Bone marrow (tissue), 2 donors: ENCODE measurements around the gene STPG1.
"Not testable (repeated sequence)": the region's sequence is repeated elsewhere in the genome, so short reads cannot be mapped to it uniquely, and the experiment has no call there.

Experiments used
- DNase-seq, 2 donors: peaks; one replicate each; lab custom pipeline; 2025; lab: John Stamatoyannopoulos, UW

The STPG1 gene, protein sequence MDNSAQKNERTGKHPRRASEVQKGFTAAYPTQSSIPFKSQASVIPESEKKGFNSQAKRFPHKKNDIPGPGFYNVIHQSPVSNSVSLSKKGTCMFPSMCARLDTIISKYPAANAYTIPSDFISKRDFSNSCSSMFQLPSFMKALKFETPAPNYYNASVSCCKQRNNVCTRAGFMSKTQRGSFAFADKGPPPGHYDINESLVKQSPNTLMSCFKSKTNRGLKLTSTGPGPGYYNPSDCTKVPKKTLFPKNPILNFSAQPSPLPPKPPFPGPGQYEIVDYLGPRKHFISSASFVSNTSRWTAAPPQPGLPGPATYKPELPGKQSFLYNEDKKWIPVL

DNA sequence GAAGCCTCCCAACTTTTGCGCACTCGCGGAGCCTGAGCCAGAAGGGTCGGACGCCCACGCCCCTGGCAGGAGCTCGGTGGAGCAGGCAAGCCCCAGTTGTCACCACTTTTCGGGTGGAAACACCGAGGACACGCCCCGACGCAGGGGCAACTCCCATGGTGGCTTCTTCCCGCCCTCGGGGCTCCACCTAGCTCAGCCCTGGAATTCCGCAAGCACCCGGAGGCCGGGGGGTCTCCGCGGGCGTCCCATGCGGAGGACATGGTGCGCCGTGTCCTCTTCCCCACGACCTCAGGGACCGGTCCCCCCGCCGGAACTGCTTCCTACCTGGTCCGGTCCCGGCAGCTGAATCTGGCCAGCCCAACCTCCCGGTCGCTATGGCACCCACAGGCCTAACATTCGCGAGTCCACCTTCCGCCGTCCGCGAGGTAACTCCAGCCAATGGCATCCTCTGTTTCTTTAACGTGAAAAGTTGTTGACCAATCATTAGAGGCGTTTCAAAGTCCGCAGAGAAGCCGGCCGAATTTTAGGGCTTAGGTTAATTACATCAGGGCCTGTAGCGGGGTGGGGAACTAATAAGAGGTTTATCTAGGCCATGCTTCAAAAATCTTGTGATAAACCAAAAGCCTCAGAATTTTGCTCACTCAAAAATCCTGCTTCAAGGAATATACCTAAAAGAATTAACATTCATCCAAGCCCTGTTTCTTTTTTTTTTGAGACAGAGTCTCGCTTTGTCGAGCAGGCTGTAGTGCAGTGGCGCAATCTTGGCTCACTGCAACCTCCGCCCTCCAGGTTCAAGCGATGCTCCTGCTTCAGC, at the start of gene STPG1:
Gene STPG1, minus strand, starts transcription at position 433 of the 814 bp plus-strand sequence. CDS start 12,394 bp downstream, outside the sequence.
- DNase-seq: peak; percentile 1 to 63

DNA sequence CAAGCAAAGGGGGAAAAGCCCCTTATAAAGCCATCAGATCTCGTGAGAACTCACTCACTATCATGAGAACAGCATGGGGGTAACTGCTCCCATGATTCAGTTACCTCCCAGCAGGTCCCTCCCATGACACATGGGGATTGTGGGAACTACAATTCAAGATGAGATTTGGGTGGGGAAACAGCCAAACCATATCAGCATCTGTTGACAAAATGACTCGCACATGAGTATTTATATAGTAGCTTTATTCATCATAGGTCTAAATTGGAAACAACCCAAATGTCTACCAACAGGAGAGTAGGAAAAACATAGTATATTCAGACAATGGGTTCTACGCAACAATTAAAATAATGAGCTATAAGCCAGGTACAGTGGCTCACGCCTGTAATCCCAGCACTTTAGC, 48.5 kb upstream of the STPG1 start:
- DNase-seq: not testable (repeated sequence)

DNA sequence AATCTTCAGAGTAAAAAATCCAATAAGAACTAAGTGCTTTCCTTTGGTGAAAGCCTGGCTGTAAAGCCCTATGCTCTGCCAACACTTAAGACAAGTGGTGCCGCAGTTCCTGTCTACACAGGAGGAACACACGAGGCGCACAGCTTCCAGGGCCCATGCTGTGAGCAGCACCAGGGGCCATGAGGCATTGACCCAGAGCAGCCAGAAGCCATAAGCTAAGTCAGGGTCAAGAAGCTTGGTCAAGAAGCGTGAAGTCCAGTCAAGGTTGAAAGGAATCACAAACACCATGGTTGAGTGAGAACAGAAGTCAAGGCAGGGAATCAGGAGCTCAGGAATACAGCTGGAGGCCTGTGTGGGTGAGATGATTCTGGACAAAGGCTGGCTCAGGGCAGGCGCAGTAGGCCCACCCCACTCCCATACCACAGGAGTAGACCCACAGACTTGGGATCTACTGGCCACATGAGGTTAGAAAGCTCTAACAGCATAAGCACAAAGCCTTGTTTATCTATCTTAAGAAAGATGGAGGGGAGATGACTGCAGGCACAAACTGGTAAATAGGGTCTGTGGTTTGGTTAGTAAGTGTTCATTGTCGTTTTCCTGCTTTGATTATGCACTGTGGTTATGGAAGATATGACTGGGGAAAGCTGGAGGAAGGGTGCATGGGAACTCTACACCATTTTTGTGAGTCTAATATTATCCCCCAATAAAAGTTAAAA, 46.1 kb upstream of the STPG1 start:
- DNase-seq: no peak

- DNase-seq: no peak
Observed at GRCh38 chr1:24457866-24458265, 44.3 kb upstream of the STPG1 start.

- DNase-seq: no peak
Observed at GRCh38 chr1:24455272-24455671, 41.7 kb upstream of the STPG1 start.

GRCh38 chr1:24454673-24455072, 41.1 kb upstream of the STPG1 start:
- DNase-seq: no peak

DNA sequence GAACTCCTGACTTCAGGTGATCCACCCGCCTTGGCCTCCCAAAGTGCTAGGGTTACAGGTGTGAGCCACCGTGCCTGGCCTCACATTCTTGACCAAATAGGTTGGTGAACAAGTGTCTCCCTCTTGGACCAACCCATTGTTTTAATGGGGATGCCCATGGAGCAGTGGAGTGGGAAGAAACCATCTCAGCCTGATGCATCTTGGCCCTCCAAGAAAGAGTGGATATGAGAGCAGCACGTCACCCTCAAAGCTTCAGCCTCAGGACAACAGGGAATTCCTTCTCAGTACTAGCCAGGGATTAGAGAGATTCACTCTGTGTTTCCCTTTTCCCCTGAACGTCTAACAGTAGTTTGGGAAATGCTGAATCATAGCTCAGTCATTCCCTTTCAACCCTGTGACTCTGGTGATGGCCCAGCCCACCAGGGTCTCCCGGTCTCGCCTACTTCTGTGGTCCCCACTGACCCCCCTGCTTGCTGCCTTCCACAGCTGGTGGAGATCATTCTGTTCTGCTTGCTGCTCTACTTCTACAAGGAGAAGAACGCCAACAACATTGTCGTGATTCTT, 39.4 kb upstream of the STPG1 start:
- DNase-seq: no peak

GRCh38 chr1:24451746-24452145, 38.2 kb upstream of the STPG1 start:
- DNase-seq: no peak

DNA sequence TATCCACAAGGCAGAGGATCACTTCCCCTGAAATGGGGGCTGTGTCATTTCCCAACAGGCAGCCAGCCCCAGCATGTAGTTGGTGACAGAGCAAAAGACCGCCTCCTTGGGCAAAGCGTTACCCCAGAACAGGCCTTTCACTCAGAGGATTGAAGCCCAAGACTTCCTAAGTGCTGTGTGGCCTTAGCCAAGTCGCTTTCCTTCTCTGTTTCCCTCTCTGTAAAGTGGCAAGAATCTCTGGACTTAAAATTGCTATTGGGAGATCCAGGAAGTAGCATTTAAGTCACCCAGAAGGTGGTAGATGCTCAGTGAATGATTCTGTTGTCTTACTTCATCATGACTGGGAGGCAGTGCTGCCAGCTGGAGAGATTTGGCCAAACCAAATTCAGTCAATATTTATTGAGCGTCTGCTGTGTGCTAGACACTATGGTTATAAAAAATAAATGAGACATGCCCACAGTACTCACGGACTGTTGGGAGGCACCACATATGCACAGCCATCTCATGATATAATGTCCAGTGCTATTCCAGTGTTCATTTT, 37.3 kb upstream of the STPG1 start:
- no peak for DNase-seq

- DNase-seq: no peak
Observed at GRCh38 chr1:24450316-24450715, 36.7 kb upstream of the STPG1 start.

- not testable (repeated sequence) for DNase-seq
Observed at GRCh38 chr1:24446446-24446845, 32.9 kb upstream of the STPG1 start.

DNA sequence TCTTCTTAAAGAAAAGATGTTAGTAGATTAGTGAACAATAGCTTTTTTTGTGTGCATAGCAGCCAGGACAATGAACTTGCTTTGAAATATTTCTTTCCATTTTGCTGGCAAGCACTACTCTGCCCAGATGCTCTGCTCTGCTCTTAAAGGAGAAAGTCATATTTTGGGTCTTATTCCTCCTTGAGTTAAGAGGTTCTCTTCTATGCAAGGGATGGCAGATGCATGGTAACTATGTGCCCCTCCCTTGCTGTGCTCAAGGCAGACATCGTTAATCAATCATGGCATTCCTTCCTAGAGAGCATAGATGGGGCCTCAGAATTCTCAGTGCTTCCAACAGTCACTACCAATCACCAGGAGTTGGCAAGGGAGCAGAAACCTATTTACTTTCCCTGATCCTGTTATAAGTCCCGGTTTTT, 29.7 kb upstream of the STPG1 start:
- DNase-seq: no peak

DNA sequence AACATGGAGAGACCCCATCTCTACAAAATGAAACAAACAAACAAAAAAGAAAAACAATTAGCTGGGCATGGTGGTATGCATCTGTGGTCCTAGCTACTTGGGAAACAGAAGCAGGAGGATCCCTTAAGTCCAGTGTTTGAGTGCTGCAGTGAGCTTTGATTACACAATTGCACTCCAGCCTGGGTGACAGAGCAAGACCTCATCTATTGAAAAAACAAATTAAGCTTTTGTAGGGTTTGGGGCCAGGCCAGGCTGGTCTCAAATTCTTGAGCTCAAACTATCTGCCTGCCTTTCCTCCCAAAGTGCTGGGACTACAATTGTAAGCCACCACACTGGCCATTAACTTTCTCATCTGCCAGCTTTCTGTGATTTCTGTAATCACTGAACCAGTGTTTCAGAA, 29.2 kb upstream of the STPG1 start:
- DNase-seq: no peak

GRCh38 chr1:24441996-24442668, 28.6 kb upstream of the STPG1 start:
- no peak for DNase-seq

DNA sequence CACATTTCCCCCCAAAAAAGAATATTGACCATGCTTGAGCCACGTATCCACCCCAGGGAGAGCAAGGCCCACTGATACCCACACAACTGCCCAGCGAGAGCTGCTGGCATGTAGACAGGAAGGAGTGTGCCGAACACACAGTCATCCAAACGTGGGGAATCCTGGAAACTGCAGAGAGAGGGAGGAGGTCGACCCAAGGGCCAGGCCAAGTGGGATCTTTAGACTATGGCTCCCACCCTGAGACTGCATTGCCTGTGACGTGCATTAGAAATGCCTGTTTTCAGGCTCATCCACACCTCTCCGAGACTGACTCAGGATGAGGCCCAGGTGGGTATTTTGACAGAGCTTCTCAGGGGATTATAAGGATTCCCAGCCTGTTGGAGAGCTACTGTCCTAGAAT, 27.9 kb upstream of the STPG1 start:
- DNase-seq: no peak

- DNase-seq: no peak
Observed at GRCh38 chr1:24440436-24440835, 26.9 kb upstream of the STPG1 start.

DNA sequence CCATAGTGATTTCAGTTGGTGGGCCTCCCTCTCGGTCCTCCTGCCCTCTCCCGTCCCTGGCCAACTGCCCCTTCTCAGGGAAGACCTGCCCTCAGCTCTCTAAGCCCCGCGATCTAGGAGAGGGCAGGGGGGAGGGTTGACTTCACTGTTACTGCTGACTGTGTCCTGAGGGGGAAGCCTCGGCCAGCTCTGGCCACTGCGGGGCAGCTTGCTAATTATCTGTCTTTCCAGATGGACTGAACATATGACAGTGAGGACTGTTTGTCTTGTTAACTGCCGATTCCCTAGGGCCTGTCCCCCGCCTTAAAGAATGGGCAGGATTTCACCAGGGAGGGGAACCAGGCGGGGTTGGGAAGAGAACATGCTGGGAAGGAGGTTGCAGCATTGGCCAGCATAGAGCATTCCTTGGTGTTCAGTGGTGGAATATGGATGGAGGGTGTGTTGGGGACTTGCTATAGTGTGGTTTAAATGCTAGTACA, 24.9 kb upstream of the STPG1 start:
- no peak for DNase-seq

DNA sequence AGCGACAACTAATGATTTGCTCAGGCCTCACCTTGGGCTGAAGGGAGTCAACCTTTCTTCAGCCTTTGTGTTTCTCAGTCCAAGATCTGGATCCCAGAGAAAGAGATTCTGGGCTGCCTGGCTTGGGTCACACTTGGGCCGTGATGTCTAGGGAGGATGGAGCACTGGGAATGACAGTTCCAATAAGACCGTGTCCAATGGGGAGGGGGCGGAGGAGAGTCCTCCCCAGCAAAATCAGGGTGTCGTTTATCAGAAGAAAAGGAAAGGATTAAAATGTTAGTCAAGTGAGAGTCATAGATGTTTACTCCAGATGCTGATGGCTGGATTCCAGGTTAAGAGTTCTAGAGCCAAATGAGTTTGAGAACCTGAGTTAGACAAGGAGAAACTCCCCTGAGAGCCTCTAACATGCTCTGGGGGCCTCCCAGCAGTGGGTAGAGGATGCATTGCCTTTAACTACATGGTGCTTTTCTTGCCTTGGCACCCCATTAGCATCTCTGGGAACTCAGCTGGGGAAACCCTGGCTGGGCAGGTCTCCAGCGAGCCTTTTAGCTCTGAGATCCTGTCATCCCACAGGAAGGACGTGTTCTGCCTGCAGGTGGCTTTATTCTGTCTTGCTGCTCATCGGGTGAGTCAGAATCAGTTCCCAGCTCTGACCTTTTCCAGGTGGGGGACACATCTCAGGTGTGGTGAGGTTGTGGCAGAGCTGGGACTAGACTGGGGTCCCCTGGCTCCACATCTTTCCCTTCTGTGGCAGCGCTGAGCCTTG, 24.2 kb upstream of the STPG1 start:
- DNase-seq: no peak

DNA sequence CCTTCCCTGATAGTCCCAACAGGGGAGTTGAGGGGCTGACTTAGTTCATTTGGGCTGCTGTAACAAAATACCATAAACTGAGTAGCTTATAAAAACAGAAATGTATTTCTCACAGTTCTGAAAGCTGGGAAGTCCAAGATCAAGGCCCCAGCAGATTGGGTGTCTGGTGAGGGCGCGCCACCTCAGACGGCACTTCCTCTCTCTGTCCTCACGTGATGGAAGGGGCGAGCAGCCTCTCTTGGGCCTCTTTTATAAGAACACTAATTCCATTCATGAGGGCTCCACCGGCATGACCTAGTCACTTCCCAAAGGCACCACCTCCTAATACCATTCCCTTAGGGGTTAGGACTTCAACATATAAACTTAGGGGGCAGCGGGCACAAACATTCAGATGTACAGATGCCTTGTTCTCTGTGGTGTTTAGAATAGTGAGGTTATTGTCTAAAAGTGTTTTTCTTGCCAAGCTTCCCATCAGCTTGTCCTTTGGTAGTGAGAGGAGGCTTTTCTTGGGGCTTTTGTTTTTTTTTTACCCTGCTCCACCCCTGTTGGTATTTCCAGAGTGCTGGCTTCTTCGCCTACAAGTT, 22.3 kb upstream of the STPG1 start:
- DNase-seq: no peak

- no peak for DNase-seq
Observed at GRCh38 chr1:24427545-24427862, 13.9 kb upstream of the STPG1 start.
